Measurements from ENCODE around the gene PAPPA. TPM values are rescaled to one million over a fixed set of nuclear protein-coding genes. Genes with fewer than 3 reads are reported as not detected.

The PAPPA gene
- total RNA-seq, 1 experiment from 2014 or later: 0.17 TPM

DNA sequence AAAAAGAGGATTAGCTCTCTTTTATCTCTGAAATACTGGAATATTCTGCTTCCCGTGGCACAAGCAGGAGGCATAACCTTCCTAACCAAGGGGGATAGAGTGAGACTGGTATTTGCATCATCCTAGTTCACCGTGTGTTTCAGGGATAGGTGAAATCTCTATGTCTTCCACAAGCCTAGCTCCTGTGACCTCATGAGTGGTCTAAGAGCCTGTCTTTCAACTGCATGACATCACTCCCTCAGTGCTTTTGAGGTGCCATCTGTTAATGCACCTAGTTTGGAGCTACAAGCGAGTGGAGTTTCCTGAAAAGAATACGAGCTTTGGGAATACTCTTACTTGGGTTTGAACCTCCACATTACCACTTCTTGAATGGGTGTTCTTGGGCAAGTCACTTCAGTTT lies 181.8 kb downstream of the PAPPA start:
- Histone ChIP-seq H3T11ph (ENCODE audit: low read length) (no peak overlapping the region), H3K56ac (ENCODE audit: insufficient read length, low read depth, low read length) (no peak overlapping the region), H3K23me2 (ENCODE audit: insufficient read length, low read depth, low read length, poor library complexity, severe bottlenecking) (no peaks in the 10 kb centered on the region), H2AFZ (ENCODE audit: low read length) (no peak overlapping the region), H2BK12ac (ENCODE audit: insufficient read length, low read depth, low read length) (no peak overlapping the region), H3K4me2 (ENCODE audit: insufficient read depth, insufficient read length, low read length) (no peak overlapping the region), H3K79me2 (ENCODE audit: insufficient read depth, low read length) (no peaks in the 10 kb centered on the region), H2BK20ac (ENCODE audit: low read depth, low read length, poor library complexity, severe bottlenecking) (no peak overlapping the region), H4K5ac (ENCODE audit: insufficient read length, low read depth, low read length) (no peak overlapping the region), H2BK15ac (ENCODE audit: low read depth, low read length) (no peak overlapping the region), H3K27me3 (ENCODE audit: insufficient read depth, low read length) (peaks cover 62% of the 10 kb centered on the region), H3K27ac (ENCODE audit: insufficient read length, low read depth, low read length) (no peak overlapping the region), H2BK120ac (ENCODE audit: low read depth, low read length, poor library complexity, severe bottlenecking) (no peak overlapping the region), H3K23ac (ENCODE audit: insufficient read length, low read depth, low read length) (no peak overlapping the region), H4K8ac (replicated peaks; ENCODE audit: insufficient read length, low read depth, low read length) (no peak overlapping the region), H3K14ac (ENCODE audit: insufficient read depth, low read length) (no peak overlapping the region), H4K20me1 (ENCODE audit: control insufficient read depth, insufficient read depth, insufficient read length) (no peaks in the 10 kb centered on the region), H2BK5ac (ENCODE audit: insufficient read length, low read length) (no peak overlapping the region), H3K18ac (ENCODE audit: insufficient read length, low read depth, low read length) (no peak overlapping the region), H2AK5ac (ENCODE audit: insufficient read length, low read length) (no peak overlapping the region), H4K91ac (ENCODE audit: insufficient read length, low read depth, low read length) (no peak overlapping the region), H3K9ac (ENCODE audit: extremely low read depth, insufficient read length, low read length) (no peak overlapping the region), H3K4me1 (ENCODE audit: insufficient read depth, low read length) (peaks cover 10% of the 10 kb centered on the region), H3K4ac (ENCODE audit: low read depth, low read length) (no peak overlapping the region), H3K79me1 (ENCODE audit: insufficient read depth, low read depth, low read length, poor library complexity, severe bottlenecking) (no peaks in the 10 kb centered on the region), H3K9me3 (ENCODE audit: control insufficient read depth, low read depth, low read length) (no peaks in the 10 kb centered on the region)
- WGBS (ENCODE audit: extremely low coverage, insufficient read length, low lambda C conversion rate): no CpG with 5 or more reads among the region's 4 CpGs
- Mint-ChIP-seq H3K27me3 (ENCODE audit: low read depth) (peaks cover 86% of the 10 kb centered on the region), H3K27ac (no peak overlapping the region), H3K36me3 (ENCODE audit: insufficient read depth in 1 of 3, low read depth in 3 of 3) (0 out of 7 replicates have a peak, but pooled peaks cover 0 to 2% (median 0%) of the 10 kb centered on the region in 3 experiments), H3K4me1 (peaks cover 68 to 83% of the 10 kb centered on the region in 2 experiments), H3K9me3 (no peaks in the 10 kb centered on the region; a peak in 3 of 5 replicates), H3K4me3 (no peak overlapping the region; a peak in 1 of 5 replicates)
- TF ChIP-seq, protein P1, sequence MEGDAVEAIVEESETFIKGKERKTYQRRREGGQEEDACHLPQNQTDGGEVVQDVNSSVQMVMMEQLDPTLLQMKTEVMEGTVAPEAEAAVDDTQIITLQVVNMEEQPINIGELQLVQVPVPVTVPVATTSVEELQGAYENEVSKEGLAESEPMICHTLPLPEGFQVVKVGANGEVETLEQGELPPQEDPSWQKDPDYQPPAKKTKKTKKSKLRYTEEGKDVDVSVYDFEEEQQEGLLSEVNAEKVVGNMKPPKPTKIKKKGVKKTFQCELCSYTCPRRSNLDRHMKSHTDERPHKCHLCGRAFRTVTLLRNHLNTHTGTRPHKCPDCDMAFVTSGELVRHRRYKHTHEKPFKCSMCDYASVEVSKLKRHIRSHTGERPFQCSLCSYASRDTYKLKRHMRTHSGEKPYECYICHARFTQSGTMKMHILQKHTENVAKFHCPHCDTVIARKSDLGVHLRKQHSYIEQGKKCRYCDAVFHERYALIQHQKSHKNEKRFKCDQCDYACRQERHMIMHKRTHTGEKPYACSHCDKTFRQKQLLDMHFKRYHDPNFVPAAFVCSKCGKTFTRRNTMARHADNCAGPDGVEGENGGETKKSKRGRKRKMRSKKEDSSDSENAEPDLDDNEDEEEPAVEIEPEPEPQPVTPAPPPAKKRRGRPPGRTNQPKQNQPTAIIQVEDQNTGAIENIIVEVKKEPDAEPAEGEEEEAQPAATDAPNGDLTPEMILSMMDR (conservative IDR thresholded peaks at IDR 0.05): no peak
- DNase-seq: no peak

All from H9 (cell line).